HG03097 (cell line): ENCODE results near the gene USP24.
"Not testable (repeated sequence)": the region's sequence is repeated elsewhere in the genome, so short reads cannot be mapped to it uniquely, and the experiment has no call there.

ENCODE experiments used
- ATAC-seq: cut with Tn5 transposase; IDR thresholded peaks from one replicate; pipeline ENCODE4 v1.9.1; 2021; ENCODE audit not compliant: unreplicated experiment, low FRiP score

USP24 gene

GRCh38 chr1:55128418-55128995 lies 86.7 kb downstream of the USP24 start:
- ATAC-seq = no peak

- ATAC-seq = no peak
These were observed 87.3 kb downstream of the USP24 start for GRCh38 chr1:55127827-55128343.

- no peak for ATAC-seq
These were observed 90.7 kb downstream of the USP24 start for GRCh38 chr1:55124470-55124869.

- ATAC-seq = no peak
These were observed 94.6 kb downstream of the USP24 start for GRCh38 chr1:55120538-55120937.

- no peak for ATAC-seq
These were observed 96.4 kb downstream of the USP24 start for GRCh38 chr1:55118651-55119329.

GRCh38 chr1:55117941-55118340 lies 97.2 kb downstream of the USP24 start:
- no peak for ATAC-seq

GRCh38 chr1:55109005-55109404 lies 106.2 kb downstream of the USP24 start:
- ATAC-seq = not testable (repeated sequence)

GRCh38 chr1:55107101-55107500 lies 108.1 kb downstream of the USP24 start:
- no peak for ATAC-seq

GRCh38 chr1:55103891-55104290 lies 111.3 kb downstream of the USP24 start:
- ATAC-seq = no peak

GRCh38 chr1:55095095-55095494 lies 120.1 kb downstream of the USP24 start:
- ATAC-seq = no peak

GRCh38 chr1:55092475-55092874 lies 122.7 kb downstream of the USP24 start:
- ATAC-seq = no peak

GRCh38 chr1:55089683-55090082 lies 125.5 kb downstream of the USP24 start:
- ATAC-seq = no peak

GRCh38 chr1:55088413-55088812 lies 126.8 kb downstream of the USP24 start:
- ATAC-seq = no peak

- ATAC-seq = no peak
These were observed 127.7 kb downstream of the USP24 start for GRCh38 chr1:55087439-55087838.

- no peak for ATAC-seq
These were observed 130.9 kb downstream of the USP24 start for GRCh38 chr1:55084257-55084656.

GRCh38 chr1:55081905-55082296 lies 133.3 kb downstream of the USP24 start:
- no peak for ATAC-seq

GRCh38 chr1:55081188-55081904 lies 133.8 kb downstream of the USP24 start:
- ATAC-seq = no peak

- no peak for ATAC-seq
These were observed 135.5 kb downstream of the USP24 start for GRCh38 chr1:55079651-55080050.

GRCh38 chr1:55078470-55078869 lies 136.7 kb downstream of the USP24 start:
- no peak for ATAC-seq

- no peak for ATAC-seq
These were observed 138.8 kb downstream of the USP24 start for GRCh38 chr1:55076356-55076755.

GRCh38 chr1:55074455-55074854 lies 140.7 kb downstream of the USP24 start:
- ATAC-seq = no peak
